ENCODE results near the gene AFAP1L1. TPM values are rescaled to one million over a fixed set of nuclear protein-coding genes. Genes with fewer than 3 reads are reported as not detected.

The AFAP1L1 gene
- total RNA-seq, 1 donor from 2014 or later, result 0.36 TPM

DNA sequence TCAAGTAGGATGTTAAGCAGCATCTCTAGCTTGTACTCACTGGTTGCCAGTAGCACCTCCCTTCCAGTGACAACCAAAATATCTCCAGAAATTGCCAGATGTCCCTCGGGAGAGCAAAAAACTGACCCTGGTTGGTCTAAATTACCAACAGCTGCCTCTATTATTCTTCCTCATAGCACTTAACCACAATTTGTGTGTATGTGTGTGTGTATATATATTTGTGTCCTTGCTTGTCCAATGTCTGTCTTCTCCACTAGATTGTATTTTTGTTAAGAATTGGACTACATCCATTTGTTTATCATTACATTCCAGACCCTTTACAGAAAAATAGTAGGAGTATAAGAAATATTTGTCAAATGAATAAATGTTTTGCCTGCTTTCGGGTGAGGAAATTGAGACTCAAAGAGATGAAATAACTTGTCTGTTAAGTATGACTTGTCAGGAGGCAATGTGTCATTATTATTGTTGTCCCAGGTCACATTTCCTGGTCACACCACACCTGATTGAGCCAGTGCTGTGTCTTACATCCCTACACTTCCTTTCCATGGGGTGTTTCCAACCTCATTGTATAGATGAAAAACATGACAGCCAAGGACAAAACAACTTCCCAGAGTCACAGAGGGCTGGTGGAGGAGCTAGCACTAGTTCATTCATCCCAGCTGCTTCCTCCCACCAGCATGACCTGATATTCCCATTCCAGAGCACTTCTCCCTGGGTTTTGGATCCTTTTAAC lies 62.2 kb downstream of the AFAP1L1 start:
- H3K9me3 Mint-ChIP-seq, result no peaks in the 10 kb centered on the region
- no peak overlapping the region for H3K4me3 ChIP-seq
- no peaks in the 10 kb centered on the region for H3K79me2 ChIP-seq (ENCODE audit: low read depth)
- DNase-seq (ENCODE audit: low spot score), result no peak
- H3K4me1 ChIP-seq, result no peaks in the 10 kb centered on the region
- no peaks in the 10 kb centered on the region for H3F3A ChIP-seq (ENCODE audit: low read depth)
- H3K36me3 ChIP-seq, result no peaks in the 10 kb centered on the region
- no peaks in the 10 kb centered on the region for H3K36me3 Mint-ChIP-seq
- no peak overlapping the region for H3K27ac ChIP-seq
- no peak overlapping the region for H3K4me2 ChIP-seq
- H3K9ac ChIP-seq, result no peak overlapping the region
- H3K27me3 ChIP-seq, result no peaks in the 10 kb centered on the region
- no peak overlapping the region for H3K4me3 Mint-ChIP-seq
- no peak overlapping the region for H2AFZ ChIP-seq (replicated peaks)
- TF ChIP-seq, protein P1, sequence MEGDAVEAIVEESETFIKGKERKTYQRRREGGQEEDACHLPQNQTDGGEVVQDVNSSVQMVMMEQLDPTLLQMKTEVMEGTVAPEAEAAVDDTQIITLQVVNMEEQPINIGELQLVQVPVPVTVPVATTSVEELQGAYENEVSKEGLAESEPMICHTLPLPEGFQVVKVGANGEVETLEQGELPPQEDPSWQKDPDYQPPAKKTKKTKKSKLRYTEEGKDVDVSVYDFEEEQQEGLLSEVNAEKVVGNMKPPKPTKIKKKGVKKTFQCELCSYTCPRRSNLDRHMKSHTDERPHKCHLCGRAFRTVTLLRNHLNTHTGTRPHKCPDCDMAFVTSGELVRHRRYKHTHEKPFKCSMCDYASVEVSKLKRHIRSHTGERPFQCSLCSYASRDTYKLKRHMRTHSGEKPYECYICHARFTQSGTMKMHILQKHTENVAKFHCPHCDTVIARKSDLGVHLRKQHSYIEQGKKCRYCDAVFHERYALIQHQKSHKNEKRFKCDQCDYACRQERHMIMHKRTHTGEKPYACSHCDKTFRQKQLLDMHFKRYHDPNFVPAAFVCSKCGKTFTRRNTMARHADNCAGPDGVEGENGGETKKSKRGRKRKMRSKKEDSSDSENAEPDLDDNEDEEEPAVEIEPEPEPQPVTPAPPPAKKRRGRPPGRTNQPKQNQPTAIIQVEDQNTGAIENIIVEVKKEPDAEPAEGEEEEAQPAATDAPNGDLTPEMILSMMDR (IDR thresholded peaks at IDR 0.05), result no peak
- H4K20me1 ChIP-seq (ENCODE audit: low read depth), result no peaks in the 10 kb centered on the region
- H3K27me3 Mint-ChIP-seq (ENCODE audit: insufficient read depth, low read depth), result peaks cover 2% of the 10 kb centered on the region
- H3K4me1 Mint-ChIP-seq, result no peaks in the 10 kb centered on the region
- H3K9me3 ChIP-seq (ENCODE audit: low read depth), result no peaks in the 10 kb centered on the region
- no peak overlapping the region for H3K27ac Mint-ChIP-seq

DNA sequence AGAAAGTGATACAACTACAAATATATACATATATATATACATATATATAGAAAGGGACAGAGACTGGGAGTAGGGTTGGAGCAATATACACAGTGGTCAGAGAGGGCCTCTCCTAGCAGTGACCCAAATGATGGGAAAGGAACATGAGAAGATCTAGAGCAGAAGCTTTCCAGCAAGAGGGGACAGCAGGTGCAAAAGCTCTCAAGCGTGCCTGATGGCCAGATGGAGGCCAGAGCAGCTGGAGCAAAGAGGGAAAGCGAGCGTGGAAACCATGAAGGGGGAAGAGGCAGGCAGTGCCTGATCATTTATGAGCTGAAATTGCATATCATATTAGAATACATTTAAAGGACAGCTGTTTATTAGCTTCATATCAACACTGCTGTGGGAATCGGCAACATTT lies 66.1 kb downstream of the AFAP1L1 start:
- Histone ChIP-seq H2AFZ (replicated peaks) (no peak overlapping the region), H3K4me1 (no peaks in the 10 kb centered on the region), H3F3A (ENCODE audit: low read depth) (no peaks in the 10 kb centered on the region), H3K4me2 (no peak overlapping the region), H3K4me3 (no peak overlapping the region), H3K27me3 (no peaks in the 10 kb centered on the region), H3K79me2 (ENCODE audit: low read depth) (no peaks in the 10 kb centered on the region), H4K20me1 (ENCODE audit: low read depth) (no peaks in the 10 kb centered on the region), H3K27ac (no peak overlapping the region), H3K9ac (no peak overlapping the region), H3K36me3 (no peaks in the 10 kb centered on the region), H3K9me3 (ENCODE audit: low read depth) (no peaks in the 10 kb centered on the region)
- H3K27ac Mint-ChIP-seq, result no peak overlapping the region
- H3K27me3 Mint-ChIP-seq (ENCODE audit: insufficient read depth, low read depth), result no peaks in the 10 kb centered on the region
- no peak for DNase-seq (ENCODE audit: low spot score)
- no peaks in the 10 kb centered on the region for H3K4me1 Mint-ChIP-seq
- TF ChIP-seq EZH2 (IDR thresholded peaks at IDR 0.05), result no peak
- TF ChIP-seq, protein P1 (IDR thresholded peaks at IDR 0.05), result no peak
- no peak for TF ChIP-seq EZH2phosphoT487 (IDR thresholded peaks at IDR 0.05)
- H3K36me3 Mint-ChIP-seq, result no peaks in the 10 kb centered on the region
- no peaks in the 10 kb centered on the region for H3K9me3 Mint-ChIP-seq
- H3K4me3 Mint-ChIP-seq, result no peak overlapping the region

DNA sequence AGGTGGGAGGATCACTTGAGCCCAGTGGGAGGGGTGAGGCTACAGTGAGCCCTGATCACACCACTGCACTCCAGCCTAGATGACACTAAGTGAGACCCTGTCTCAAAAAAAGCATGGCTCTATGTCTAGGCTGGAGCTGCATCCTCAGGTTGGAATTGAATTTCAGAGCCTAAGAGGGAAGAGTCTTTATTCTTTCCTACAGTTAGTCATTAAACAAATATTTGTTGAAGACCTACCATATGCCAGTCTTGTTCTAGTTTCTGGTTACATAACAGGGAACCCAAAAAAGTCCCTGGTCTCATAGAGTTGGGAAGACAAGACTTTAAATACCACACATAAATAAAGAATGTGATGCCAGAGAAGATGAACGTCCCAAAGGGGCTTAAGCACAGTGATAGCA lies 66.7 kb downstream of the AFAP1L1 start:
- no peak overlapping the region for H2AFZ ChIP-seq (replicated peaks)
- no peaks in the 10 kb centered on the region for H3K27me3 ChIP-seq
- no peaks in the 10 kb centered on the region for H3K27me3 Mint-ChIP-seq (ENCODE audit: insufficient read depth, low read depth)
- no peaks in the 10 kb centered on the region for H3K36me3 ChIP-seq
- no peaks in the 10 kb centered on the region for H3K4me1 Mint-ChIP-seq
- no peak for TF ChIP-seq EZH2phosphoT487 (IDR thresholded peaks at IDR 0.05)
- TF ChIP-seq, protein P1 (IDR thresholded peaks at IDR 0.05), result no peak
- no peak for TF ChIP-seq EZH2 (IDR thresholded peaks at IDR 0.05)
- H4K20me1 ChIP-seq (ENCODE audit: low read depth), result no peaks in the 10 kb centered on the region
- H3K9me3 ChIP-seq (ENCODE audit: low read depth), result no peaks in the 10 kb centered on the region
- H3K9me3 Mint-ChIP-seq, result no peaks in the 10 kb centered on the region
- H3K4me2 ChIP-seq, result no peak overlapping the region
- DNase-seq (ENCODE audit: low spot score), result no peak
- H3K4me3 Mint-ChIP-seq, result no peak overlapping the region
- no peaks in the 10 kb centered on the region for H3K79me2 ChIP-seq (ENCODE audit: low read depth)
- H3K27ac ChIP-seq, result no peak overlapping the region
- no peaks in the 10 kb centered on the region for H3K36me3 Mint-ChIP-seq
- H3K27ac Mint-ChIP-seq, result no peak overlapping the region
- H3K4me3 ChIP-seq, result no peak overlapping the region
- no peaks in the 10 kb centered on the region for H3K4me1 ChIP-seq
- H3K9ac ChIP-seq, result no peak overlapping the region
- H3F3A ChIP-seq (ENCODE audit: low read depth), result no peaks in the 10 kb centered on the region

All from neural progenitor cell (in vitro differentiated cells).